T-helper 9 cell (primary cell): ENCODE data around the gene LIFR.

ENCODE experiments used
- DNase-seq: peaks from one replicate; pipeline ENCODE4 v3.0.0-alpha.2; 2020

Gene LIFR

GRCh38 chr5:38434966-38435705 is 121.3 kb downstream of the LIFR start:
- DNase-seq, result no peak

GRCh38 chr5:38433160-38433861 is 123.1 kb downstream of the LIFR start:
- DNase-seq, result no peak

- no peak for DNase-seq
These were observed 125.1 kb downstream of the LIFR start for GRCh38 chr5:38431242-38431853.

GRCh38 chr5:38426986-38427950 is 129.2 kb downstream of the LIFR start:
- DNase-seq, result no peak

GRCh38 chr5:38426490-38426889 is 130.0 kb downstream of the LIFR start:
- no peak for DNase-seq
